HG03095 (cell line): ENCODE results near the gene DIPK1B.
A peak's percentile ranks its signal among the peaks of the same experiment; 100 is the strongest.
"Not testable (repeated sequence)": the region's sequence is repeated elsewhere in the genome, so short reads cannot be mapped to it uniquely, and the experiment has no call there.

Experiments used
- ATAC-seq: cut with Tn5 transposase; IDR thresholded peaks from one replicate; pipeline ENCODE4 v1.9.1; 2021; ENCODE audit warnings: moderate library complexity; ENCODE audit not compliant: unreplicated experiment

Gene DIPK1B

GRCh38 chr9:136697821-136698526 is 14.4 kb upstream of the DIPK1B start:
- ATAC-seq, result no peak

- ATAC-seq, result no peak
Observed at GRCh38 chr9:136698635-136699246, 13.6 kb upstream of the DIPK1B start.

- no peak for ATAC-seq
Observed at GRCh38 chr9:136700304-136700703, 12.1 kb upstream of the DIPK1B start.

- peak; percentile 57 for ATAC-seq
Observed at GRCh38 chr9:136700959-136701667, 11.3 kb upstream of the DIPK1B start.

DNA sequence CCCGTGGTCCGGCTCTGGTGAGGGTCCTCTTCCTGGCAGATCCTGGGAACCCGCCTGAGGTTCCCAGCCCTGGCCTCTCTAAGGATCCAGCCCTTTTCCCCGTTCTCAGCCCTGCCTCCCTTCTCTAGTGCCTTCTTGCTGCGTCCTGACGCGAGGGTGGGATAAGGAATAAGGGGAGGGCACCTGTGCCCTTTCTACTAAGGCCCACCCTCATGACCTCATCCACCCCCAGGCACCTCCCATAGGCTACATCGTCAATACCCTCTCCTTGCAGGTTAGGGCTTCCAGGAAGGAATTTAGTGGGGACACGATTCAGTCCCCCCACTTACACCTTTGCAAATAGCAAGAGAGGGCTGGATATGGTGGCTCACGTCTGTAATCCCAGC is 10.7 kb upstream of the DIPK1B start:
- ATAC-seq, result peak; percentile 9

GRCh38 chr9:136703276-136703860 is 9.0 kb upstream of the DIPK1B start:
- no peak for ATAC-seq

DNA sequence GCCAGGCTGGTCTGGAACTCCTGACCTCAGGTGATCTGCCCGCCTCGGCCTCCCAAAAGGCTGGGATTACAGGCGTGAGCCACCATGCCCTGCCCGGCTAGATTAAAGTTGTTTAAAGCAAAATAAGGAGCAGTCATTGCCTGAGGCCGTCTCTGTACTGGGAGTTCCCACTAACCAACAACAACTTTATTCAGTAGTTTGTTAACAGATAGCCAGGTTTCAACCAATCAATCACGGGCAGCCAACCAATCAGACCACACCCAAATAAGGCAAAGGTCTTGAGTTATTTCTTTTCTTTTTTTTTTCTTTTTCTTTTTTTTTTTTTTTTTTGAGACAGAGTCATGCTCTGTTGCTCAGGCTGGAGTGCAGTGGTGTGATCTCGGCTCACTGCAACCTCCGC is 7.6 kb upstream of the DIPK1B start:
- ATAC-seq, result not testable (repeated sequence)

GRCh38 chr9:136705564-136705963 is 6.8 kb upstream of the DIPK1B start:
- ATAC-seq, result no peak

- ATAC-seq, result no peak
Observed at GRCh38 chr9:136707011-136707410, 5.4 kb upstream of the DIPK1B start.

DNA sequence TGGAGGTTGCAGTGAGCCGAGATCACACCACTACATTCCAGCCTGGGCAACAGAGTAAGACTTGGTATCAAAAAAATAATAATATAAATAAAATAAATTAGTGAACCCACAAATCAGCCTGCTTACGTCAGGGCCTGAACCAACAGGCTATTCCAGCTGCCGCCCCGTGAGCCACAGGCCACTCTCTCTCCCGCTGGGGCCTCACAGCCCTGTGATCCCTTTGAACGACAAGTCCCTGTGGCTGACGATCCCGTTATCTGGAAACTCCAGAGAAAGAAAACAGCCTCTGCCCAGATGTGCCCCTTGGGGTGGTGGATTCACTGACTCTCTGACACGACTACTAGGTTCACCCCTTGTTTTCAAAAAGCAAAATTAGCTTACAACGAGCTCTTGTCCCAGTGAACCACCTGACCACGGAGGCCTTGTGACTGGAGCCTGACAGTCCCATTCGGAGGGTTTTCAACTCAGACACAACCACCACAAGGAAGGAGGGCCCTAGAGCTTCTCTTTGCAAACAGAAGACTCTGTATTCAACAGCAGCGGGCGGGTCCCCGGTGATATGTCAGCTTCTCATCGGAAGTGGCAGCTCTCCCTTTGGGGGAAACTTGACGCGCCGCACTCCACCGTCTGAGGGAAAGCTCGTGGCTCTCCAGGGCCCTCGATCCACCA is 4.4 kb upstream of the DIPK1B start:
- ATAC-seq, result no peak

DNA sequence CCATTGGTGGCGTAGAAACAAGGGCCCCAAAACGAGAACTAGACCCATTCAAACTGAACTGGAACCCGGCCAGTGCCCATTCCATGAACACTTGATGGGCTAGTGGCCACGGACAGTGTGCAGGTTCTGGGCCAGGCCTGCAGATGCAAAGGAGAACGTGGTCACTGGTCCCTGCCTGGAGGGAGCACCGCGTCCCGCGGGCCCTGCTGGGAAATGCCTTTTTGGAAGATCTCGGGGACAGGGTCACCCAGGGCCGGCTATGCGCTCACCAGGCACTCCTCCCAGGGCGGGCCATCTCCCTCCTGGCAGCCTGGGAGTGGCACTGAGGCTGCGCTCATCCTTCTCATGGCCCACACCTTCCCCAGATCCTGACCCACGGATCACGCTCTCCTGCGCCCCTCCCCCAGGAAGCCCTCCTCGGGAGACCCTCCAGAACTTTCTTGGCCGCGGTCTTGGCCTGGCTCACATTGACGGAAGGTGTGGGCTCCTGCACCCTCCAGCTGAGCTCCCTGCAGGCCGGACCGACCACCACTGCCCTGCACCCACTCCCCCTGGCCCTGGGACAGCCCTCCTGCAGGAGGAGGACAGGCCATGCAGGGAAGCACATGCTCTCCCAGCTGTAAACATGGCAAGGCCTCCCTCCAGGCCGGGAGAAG is 2.8 kb upstream of the DIPK1B start:
- no peak for ATAC-seq

DNA sequence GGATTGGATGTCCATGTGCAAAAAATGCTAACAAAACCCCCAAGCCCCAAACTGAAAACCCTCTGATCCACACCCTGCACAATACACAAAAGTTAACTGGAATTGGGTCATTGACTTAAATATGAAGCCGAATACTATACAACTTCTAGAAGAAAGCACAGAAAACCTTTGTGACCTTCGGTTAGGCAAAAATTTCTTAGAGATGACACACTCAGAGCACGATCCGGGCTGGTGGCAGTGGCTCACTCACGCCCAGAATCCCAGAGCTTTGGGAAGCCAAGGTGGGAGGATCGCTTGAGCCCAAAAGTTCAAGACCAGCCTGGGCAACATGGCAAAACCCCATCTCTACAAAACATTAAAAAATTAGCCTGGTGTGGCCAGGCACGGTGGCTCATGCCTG is 1.8 kb upstream of the DIPK1B start:
- no peak for ATAC-seq

DNA sequence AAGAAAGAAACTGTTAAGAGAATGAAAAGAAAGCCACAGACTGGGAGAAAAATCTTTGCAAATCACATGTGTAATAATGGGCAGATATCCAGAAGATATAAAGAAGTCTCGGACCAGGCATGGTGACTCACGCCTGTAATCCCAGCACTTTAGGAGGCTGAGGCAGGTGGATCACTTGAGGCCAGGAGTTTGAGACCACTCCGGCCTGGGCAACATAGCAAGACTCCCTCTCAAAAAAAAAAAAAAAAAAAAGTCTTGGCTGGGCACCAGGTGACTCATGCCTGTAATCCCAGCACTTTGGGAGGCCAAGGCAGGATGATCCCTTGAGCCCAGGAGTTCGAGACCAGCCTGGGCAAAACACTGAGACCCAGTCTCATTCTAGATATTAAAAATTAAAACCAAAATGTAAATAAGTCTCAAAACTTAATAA is 1.1 kb upstream of the DIPK1B start:
- ATAC-seq, result not testable (repeated sequence)

GRCh38 chr9:136712690-136713544 is 545 bp downstream of the DIPK1B start:
- no peak for ATAC-seq

GRCh38 chr9:136713550-136713949 is 1.2 kb downstream of the DIPK1B start:
- ATAC-seq, result no peak

GRCh38 chr9:136714096-136714892 is 1.9 kb downstream of the DIPK1B start:
- no peak for ATAC-seq

DNA sequence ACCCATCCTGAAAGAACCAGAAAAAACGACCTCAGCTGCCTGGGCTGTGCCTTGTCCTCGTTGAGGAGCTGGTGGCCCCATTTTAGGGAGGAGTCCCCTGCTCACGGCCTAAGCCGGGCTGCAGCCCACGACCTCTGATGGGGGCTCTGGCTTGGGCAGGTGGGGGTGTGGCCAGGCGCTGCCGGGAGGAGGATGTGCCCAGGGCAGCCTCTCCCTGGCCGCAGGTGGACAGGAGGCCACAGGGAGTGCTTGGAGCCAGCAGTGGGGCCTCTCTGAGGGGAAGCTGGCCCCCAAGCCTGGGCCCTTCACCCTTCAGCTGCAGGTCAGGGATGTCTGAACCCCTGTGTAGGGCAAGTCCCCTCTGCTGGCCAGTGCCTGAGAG is 2.5 kb downstream of the DIPK1B start:
- no peak for ATAC-seq

- no peak for ATAC-seq
Observed at GRCh38 chr9:136717399-136717798, 5.0 kb downstream of the DIPK1B start.
